ENCODE data around the gene FGD3.

DNA sequence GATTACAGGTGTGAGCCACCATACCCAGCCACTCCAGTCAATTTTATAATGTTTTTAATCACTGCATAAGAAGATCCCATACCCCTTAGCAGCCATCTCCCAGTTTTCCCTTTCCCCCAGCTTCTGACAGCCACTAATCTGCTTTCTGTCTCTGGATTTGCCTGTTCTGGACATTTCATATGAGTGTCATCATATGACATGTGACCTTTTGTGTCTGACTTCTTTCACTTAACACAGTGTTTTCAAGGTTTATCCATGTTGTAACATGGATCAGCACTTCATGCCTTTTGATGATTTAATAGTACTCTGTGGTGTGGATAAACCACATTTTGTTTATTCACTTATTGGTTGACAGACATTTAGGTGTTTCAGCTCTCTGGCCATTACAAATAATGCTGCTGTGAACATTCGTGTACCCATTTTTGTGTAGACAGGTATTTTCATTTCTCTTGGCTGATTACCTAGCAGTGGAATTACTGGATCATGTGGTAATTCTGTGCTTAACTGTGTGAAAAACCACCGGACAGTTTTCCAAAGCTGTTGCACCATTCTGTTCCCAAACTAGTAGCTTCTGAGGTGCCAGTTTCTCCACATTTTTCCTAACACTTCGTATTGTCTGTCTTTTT is 119.8 kb downstream of the FGD3 start:
- TF ChIP-seq EZH2 (IDR thresholded peaks at IDR 0.05; ENCODE audit: low read depth) = no peak
- TF ChIP-seq, protein P1, sequence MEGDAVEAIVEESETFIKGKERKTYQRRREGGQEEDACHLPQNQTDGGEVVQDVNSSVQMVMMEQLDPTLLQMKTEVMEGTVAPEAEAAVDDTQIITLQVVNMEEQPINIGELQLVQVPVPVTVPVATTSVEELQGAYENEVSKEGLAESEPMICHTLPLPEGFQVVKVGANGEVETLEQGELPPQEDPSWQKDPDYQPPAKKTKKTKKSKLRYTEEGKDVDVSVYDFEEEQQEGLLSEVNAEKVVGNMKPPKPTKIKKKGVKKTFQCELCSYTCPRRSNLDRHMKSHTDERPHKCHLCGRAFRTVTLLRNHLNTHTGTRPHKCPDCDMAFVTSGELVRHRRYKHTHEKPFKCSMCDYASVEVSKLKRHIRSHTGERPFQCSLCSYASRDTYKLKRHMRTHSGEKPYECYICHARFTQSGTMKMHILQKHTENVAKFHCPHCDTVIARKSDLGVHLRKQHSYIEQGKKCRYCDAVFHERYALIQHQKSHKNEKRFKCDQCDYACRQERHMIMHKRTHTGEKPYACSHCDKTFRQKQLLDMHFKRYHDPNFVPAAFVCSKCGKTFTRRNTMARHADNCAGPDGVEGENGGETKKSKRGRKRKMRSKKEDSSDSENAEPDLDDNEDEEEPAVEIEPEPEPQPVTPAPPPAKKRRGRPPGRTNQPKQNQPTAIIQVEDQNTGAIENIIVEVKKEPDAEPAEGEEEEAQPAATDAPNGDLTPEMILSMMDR (conservative IDR thresholded peaks at IDR 0.05) = no peak
